GM18511 (cell line): ENCODE measurements around the gene IGF2R.
"Not testable (repeated sequence)": the region's sequence is repeated elsewhere in the genome, so short reads cannot be mapped to it uniquely, and the experiment has no call there.

ENCODE experiments used
- ATAC-seq: cut with Tn5 transposase; IDR thresholded peaks from one replicate; pipeline ENCODE4 v1.9.1; 2021; ENCODE audit warnings: mild to moderate bottlenecking, moderate library complexity; ENCODE audit not compliant: unreplicated experiment

IGF2R gene

GRCh38 chr6:160133441-160134336, 164.8 kb downstream of the IGF2R start:
- no peak for ATAC-seq

GRCh38 chr6:160134337-160134751, 165.5 kb downstream of the IGF2R start:
- ATAC-seq = not testable (repeated sequence)

DNA sequence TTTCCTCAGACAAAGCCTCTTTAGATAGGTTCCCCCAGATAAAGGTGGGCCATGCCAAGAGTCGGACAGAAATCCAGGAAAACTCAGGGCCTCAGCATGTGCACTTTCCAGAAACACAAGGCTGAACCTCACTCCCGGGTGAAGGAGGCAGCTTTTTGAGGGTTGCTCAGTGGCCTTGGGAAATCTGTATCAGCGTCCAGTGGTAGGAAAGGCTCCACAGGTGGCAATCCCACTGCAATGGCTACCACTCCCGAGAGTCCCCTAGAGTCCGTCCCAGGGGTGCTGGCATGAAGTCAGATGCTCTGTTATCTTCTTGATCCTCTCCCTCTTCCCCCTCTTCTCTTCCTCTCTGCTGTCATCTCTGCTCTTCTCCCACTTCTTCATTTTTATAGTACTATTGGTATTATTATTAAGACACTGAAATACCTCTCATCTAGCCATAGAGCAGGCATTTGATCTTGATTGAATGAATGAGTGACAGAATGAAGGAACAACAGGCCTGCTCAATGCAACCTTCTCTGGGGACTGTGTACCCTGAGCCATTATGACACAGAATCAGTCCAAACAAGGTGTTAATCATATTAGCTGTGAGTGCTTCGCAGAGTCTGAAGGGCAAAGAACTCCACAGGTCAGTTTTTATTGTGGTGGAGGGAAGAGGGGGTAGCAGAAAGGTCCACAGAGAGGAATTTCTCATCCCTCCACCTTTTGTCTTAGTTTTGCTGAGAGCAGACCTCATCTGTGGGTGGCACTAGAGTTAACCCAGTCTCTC, 166.1 kb downstream of the IGF2R start:
- no peak for ATAC-seq

- ATAC-seq = no peak
These were observed 167.2 kb downstream of the IGF2R start for GRCh38 chr6:160135907-160136655.

DNA sequence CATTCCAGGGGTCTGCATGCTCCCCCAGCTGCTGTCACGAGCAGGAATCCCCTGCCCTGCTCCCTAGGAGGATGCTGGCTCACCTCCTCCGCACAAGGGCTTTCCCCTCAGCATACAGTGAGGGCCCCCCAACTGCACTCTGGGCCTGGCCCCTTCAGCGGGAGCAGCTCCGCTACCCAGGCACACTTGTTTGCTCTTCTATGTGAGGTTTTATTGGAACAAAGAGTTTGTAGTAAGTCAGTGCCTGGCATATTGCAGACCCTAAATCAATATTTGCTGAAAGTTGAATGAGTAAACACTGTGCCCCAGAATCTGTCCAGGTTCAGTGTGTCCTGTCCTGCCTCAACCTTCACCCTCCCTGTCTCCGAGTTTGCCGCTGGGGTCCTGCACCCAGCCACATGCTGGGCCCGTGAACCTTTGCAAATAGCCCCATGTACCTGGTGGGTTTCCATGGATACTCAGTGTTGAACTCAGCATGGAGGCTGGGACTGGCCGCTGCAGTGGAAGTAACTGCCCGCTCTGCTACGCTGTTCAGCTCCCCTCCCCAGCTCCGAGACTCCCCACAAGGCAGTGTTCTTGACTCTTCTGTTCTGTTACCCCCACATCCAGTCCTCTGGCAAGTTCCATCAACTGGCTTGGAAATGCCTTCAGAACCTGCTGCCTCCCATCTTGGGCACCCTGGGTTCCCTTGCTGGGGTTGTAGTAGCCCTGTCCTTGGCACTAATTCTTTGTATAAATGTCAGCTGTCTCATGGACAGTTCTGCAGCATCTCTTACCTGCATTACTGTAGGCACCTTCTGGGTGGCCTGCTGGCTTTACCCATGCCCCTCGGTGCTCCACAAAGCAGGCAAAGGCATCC, 168.5 kb downstream of the IGF2R start:
- no peak for ATAC-seq

- peak; percentile 77 for ATAC-seq
These were observed 169.3 kb downstream of the IGF2R start for GRCh38 chr6:160137989-160138835.

DNA sequence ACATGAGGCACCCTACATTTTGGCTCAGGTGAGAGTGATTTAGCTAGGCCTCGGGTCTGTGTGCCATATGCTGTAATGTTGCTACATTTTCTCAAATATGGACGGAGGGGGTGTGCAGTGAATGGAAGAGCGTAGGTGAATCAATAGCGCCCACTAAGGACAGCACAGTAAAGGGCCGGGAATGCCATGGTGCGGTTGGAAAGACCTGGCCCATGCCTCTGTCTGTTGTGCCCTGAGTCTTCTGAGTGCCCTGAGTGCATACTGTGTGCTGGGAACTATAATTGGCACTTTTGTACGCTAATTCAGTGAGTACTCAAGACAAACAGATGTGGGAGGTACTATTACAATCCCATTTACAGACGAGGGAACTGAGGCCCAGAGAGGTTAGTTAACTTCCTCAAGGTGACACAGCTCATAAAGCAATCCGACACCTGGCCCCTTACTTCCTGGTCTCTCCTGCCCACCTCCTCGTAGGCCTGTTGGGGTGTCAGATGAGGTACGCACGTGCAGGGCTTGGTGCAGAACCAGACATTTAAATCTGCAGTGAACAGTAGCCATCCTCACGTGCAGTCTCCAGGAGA, 170.0 kb downstream of the IGF2R start:
- ATAC-seq = no peak

DNA sequence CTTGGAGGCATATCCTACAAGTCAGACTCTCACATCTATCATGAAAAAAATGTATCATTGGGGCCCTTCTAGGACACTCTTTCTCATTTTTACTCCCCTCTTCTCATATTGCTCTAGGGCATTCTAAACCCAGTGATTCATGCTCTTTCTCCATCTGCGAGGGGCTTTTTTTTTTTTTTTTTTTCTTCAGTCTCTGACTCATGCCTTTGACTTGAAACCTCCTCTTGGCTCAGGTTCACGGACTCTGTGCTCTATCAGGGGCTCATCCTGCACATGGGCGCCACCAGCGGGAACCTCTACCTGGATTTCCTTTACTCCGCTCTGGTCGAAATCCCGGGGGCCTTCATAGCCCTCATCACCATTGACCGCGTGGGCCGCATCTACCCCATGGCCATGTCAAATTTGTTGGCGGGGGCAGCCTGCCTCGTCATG, 170.6 kb downstream of the IGF2R start:
- no peak for ATAC-seq

DNA sequence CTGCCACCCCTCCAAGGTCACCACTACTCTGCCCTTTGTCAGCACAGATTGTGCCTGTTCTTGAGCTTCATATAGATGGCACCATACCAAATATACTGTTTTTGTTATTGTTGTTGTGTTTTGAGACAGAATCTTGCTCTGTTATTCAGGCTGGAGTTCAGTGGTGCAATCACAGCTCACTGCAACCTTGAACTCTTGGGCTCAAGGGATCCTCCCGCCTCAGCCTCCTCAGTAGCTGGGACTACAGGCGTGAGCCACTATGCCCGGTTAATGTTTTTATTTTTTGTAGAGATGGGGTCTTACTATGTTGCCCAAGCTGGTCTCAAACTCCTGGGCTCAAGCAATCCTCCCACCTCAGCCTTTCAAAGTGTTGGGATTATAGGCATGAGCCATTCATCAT, 171.6 kb downstream of the IGF2R start:
- not testable (repeated sequence) for ATAC-seq

DNA sequence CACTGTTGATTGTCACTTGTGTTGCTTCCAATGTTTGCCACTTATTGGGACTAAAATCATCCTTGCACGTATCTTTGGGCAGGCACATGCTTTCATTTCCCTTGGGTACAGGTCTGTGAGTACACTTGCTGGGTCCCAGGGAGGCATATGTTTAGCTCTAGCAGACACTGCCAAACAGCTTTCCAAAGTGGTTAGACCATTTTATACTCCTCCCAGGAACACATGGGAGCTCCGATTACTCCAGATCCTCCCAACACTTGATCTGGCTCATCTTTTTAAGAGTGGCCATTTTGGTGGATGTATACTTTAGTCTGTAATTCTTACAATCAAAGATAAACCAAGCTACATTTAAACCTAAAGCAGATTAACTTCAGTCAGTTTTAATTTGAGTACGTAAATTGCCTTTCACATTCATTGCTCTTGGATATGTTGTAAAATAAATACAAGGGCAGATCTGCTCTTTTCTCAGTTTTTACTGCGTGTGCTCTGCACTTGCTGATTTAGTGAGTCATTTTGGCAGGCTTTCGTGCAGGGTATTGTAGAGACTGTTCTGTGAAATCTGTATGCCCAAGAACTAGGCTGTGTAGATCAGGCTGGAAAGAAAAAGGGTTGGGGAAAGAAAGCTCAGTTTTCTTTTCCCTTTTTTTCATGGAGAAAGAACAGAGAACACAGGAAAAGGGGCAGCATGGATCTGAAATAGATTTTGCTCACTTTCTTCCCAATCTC, 172.3 kb downstream of the IGF2R start:
- ATAC-seq = no peak

- ATAC-seq = no peak
These were observed 173.3 kb downstream of the IGF2R start for GRCh38 chr6:160142115-160142715.

DNA sequence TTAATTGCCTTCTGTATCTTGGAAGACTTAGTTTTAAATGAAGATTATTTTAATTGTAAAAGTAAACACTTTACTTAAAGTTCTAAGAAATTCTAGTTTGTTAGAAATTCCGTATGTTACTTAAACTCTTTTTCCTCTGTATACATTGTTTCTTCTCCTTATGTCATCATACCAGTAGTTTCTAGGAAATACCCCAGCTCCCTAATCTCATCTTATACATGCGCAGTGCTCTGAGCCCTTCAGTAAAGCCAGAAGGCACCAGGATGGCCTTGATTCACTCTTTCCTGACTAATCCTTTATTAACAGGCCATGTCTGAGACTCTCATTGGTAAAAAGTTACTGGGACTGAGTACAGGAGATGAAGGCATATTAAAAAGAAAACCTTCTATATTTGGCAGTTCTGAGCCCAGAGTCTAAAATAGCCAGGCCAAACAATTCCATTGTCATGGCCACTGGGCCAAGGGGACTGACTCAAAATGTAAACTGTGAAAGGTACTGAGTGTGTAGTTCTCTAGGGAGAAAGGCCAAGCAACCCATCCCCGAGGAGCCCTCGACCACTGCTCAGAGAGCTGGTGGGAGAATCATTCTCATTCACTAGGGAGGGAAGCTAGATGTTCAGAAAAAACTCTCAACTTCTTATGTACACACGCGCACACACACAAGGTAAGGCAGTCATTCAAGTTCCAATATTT, 177.7 kb downstream of the IGF2R start:
- ATAC-seq = no peak

- no peak for ATAC-seq
These were observed 178.3 kb downstream of the IGF2R start for GRCh38 chr6:160147146-160147536.

GRCh38 chr6:160154471-160154870, 185.6 kb downstream of the IGF2R start:
- ATAC-seq = no peak

GRCh38 chr6:160156842-160157241, 188.0 kb downstream of the IGF2R start:
- ATAC-seq = no peak

- no peak for ATAC-seq
These were observed 191.6 kb downstream of the IGF2R start for GRCh38 chr6:160160450-160160849.
